K562 (cell line): ENCODE results near the gene SIDT2. TPM values are rescaled to one million over a fixed set of nuclear protein-coding genes. Genes with fewer than 3 reads are reported as not detected.

Experiments
- GABPA ChIP-seq: fragments of 200-800 bp; sonication (Bioruptor generic); conservative IDR thresholded peaks from 2 replicates; pipeline ENCODE4 v1.6.1; 2016; ENCODE audit warnings: low read depth, missing genetic modification characterization, missing compliant biosample characterization
- HIVEP1 ChIP-seq: fragments of 250-450 bp; sonication (Bioruptor Pico); IDR thresholded peaks from 2 replicates; pipeline ENCODE4 v1.4.0; 2020; ENCODE audit warnings: mild to moderate bottlenecking
- KDM4B ChIP-seq, 2 experiments: fragments of 450-650 bp in 1 of 2; sonication (generic) in 1 of 2; IDR thresholded peaks; 2 replicates each; pipeline ENCODE4 v1.6.1; 2016 to 2017; ENCODE audit warnings: borderline replicate concordance in 2 of 2, antibody characterized with exemption in 1 of 2, low read depth in 1 of 2, mild to moderate bottlenecking in 1 of 2
- KDM5B ChIP-seq: fragments of 200-600 bp; sonication (generic); IDR thresholded peaks from 2 replicates; pipeline ENCODE4 v1.6.1; 2012; ENCODE audit warnings: low read depth, mild to moderate bottlenecking, moderate library complexity, low read length, control low read depth, inconsistent platforms; ENCODE audit not compliant: insufficient replicate concordance
- ZNF217 ChIP-seq: sonication (generic); formaldehyde crosslinking; IDR thresholded peaks from 2 replicates; pipeline ENCODE4 v1.8.0; 2022; ENCODE audit warnings: mild to moderate bottlenecking, missing genetic modification reagents
- ZNF280A ChIP-seq: fragments of 450-650 bp; IDR thresholded peaks from 2 replicates; pipeline ENCODE4 v1.6.1; 2018; ENCODE audit warnings: mild to moderate bottlenecking, low read depth; ENCODE audit not compliant: partially characterized antibody
- ZNF644 ChIP-seq: fragments of 200-800 bp; sonication (Bioruptor generic); IDR thresholded peaks from 2 replicates; pipeline ENCODE4 v1.6.1; 2016; ENCODE audit warnings: low read depth, missing genetic modification characterization, missing compliant biosample characterization
- ZNF740 ChIP-seq, 3 experiments: fragments of 200-800 bp in 1 of 3; sonication (Bioruptor generic) in 1 of 3; sonication (generic) in 1 of 3; formaldehyde crosslinking in 1 of 3; IDR thresholded peaks; 2 replicates each; pipeline versions ENCODE4 v1.6.1 to v1.8.0; 2016 to 2022; ENCODE audit warnings: mild to moderate bottlenecking in 2 of 3, missing compliant biosample characterization in 2 of 3, missing genetic modification characterization in 2 of 3, missing genetic modification reagents in 1 of 3
- polyA plus RNA-seq, 8 experiments: library from polyadenylated mRNA; depleted of rRNA in 4 of 8; stranded (reverse) in 5 of 8; unstranded in 3 of 8; fragments of >200 nt; fragmentation: Nextera tagmentation in 2 of 8; fragmentation: Illumina TruSeq in 1 of 8; extraction: Ambion mirVana in 2 of 8; extraction: Trizol in 1 of 8; gene quantifications; 2 replicates each; pipeline versions ENCODE4 v1.2.1 to v1.2.3, GENCODE V29; 2011 to 2014; ENCODE audit warnings: inconsistent platforms in 1 of 8, missing spikeins in 1 of 8
- total RNA-seq, 7 experiments: library from RNA; depleted of rRNA in 6 of 7; stranded (reverse); fragments of >200 nt in 6 of 7; fragmentation: Illumina TruSeq in 2 of 7; extraction: Trizol in 2 of 7; gene quantifications; 2 replicates each; pipeline versions ENCODE4 v1.2.1 to v1.2.3, GENCODE V29; 2011 to 2021; ENCODE audit warnings: low replicate concordance in 1 of 7
- TF ChIP-seq, protein P1 (sequence below): fragments of 200-600 bp; sonication (generic); IDR thresholded peaks from one replicate; pipeline ENCODE4 v1.6.1; 2012; ENCODE audit warnings: mild to moderate bottlenecking, low read depth, low read length, inconsistent platforms

Gene SIDT2
- total and polyA plus RNA-seq, 9 of the 15 experiments (the other 6 are each of a cell fraction or from before 2014, with no cell fraction given): 2.4 to 20.2 (median 6.5) TPM

GRCh38 chr11:117232092-117232878 lies 53.7 kb downstream of the SIDT2 start, which contains the start of gene RNF214 (continued):
- no peak for TF ChIP-seq ZNF280A
- TF ChIP-seq ZNF740 (CRISPR knock-in tag; IDR thresholded peaks at IDR 0.05): no peak
- TF ChIP-seq ZNF740 (tag; IDR thresholded peaks at IDR 0.05): 0 out of 4 replicates have a peak, but pooled peaks of 1 of the 2 experiments have one; percentile 57
- TF ChIP-seq KDM5B: peak; percentile 84
- TF ChIP-seq GABPA (tag): peak; percentile 92
- TF ChIP-seq, protein P1, sequence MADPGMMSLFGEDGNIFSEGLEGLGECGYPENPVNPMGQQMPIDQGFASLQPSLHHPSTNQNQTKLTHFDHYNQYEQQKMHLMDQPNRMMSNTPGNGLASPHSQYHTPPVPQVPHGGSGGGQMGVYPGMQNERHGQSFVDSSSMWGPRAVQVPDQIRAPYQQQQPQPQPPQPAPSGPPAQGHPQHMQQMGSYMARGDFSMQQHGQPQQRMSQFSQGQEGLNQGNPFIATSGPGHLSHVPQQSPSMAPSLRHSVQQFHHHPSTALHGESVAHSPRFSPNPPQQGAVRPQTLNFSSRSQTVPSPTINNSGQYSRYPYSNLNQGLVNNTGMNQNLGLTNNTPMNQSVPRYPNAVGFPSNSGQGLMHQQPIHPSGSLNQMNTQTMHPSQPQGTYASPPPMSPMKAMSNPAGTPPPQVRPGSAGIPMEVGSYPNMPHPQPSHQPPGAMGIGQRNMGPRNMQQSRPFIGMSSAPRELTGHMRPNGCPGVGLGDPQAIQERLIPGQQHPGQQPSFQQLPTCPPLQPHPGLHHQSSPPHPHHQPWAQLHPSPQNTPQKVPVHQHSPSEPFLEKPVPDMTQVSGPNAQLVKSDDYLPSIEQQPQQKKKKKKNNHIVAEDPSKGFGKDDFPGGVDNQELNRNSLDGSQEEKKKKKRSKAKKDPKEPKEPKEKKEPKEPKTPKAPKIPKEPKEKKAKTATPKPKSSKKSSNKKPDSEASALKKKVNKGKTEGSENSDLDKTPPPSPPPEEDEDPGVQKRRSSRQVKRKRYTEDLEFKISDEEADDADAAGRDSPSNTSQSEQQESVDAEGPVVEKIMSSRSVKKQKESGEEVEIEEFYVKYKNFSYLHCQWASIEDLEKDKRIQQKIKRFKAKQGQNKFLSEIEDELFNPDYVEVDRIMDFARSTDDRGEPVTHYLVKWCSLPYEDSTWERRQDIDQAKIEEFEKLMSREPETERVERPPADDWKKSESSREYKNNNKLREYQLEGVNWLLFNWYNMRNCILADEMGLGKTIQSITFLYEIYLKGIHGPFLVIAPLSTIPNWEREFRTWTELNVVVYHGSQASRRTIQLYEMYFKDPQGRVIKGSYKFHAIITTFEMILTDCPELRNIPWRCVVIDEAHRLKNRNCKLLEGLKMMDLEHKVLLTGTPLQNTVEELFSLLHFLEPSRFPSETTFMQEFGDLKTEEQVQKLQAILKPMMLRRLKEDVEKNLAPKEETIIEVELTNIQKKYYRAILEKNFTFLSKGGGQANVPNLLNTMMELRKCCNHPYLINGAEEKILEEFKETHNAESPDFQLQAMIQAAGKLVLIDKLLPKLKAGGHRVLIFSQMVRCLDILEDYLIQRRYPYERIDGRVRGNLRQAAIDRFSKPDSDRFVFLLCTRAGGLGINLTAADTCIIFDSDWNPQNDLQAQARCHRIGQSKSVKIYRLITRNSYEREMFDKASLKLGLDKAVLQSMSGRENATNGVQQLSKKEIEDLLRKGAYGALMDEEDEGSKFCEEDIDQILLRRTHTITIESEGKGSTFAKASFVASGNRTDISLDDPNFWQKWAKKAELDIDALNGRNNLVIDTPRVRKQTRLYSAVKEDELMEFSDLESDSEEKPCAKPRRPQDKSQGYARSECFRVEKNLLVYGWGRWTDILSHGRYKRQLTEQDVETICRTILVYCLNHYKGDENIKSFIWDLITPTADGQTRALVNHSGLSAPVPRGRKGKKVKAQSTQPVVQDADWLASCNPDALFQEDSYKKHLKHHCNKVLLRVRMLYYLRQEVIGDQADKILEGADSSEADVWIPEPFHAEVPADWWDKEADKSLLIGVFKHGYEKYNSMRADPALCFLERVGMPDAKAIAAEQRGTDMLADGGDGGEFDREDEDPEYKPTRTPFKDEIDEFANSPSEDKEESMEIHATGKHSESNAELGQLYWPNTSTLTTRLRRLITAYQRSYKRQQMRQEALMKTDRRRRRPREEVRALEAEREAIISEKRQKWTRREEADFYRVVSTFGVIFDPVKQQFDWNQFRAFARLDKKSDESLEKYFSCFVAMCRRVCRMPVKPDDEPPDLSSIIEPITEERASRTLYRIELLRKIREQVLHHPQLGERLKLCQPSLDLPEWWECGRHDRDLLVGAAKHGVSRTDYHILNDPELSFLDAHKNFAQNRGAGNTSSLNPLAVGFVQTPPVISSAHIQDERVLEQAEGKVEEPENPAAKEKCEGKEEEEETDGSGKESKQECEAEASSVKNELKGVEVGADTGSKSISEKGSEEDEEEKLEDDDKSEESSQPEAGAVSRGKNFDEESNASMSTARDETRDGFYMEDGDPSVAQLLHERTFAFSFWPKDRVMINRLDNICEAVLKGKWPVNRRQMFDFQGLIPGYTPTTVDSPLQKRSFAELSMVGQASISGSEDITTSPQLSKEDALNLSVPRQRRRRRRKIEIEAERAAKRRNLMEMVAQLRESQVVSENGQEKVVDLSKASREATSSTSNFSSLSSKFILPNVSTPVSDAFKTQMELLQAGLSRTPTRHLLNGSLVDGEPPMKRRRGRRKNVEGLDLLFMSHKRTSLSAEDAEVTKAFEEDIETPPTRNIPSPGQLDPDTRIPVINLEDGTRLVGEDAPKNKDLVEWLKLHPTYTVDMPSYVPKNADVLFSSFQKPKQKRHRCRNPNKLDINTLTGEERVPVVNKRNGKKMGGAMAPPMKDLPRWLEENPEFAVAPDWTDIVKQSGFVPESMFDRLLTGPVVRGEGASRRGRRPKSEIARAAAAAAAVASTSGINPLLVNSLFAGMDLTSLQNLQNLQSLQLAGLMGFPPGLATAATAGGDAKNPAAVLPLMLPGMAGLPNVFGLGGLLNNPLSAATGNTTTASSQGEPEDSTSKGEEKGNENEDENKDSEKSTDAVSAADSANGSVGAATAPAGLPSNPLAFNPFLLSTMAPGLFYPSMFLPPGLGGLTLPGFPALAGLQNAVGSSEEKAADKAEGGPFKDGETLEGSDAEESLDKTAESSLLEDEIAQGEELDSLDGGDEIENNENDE: no peak
- no peak for TF ChIP-seq HIVEP1 (CRISPR knock-in tag)
- TF ChIP-seq KDM4B (IDR thresholded peaks at IDR 0.05; ENCODE audit: borderline replicate concordance in 2 of 2, low read depth in 1 of 2): no peak
- TF ChIP-seq ZNF217: no peak
- no peak for TF ChIP-seq ZNF644 (tag)
